Loucy (cell line): ENCODE measurements around the gene ZNF783.

Experiments used
- EZH2phosphoT487 ChIP-seq: fragments of 200-600 bp; IDR thresholded peaks from 2 replicates; pipeline ENCODE4 v1.6.1; 2018; ENCODE audit warnings: antibody characterized with exemption, mild to moderate bottlenecking, moderate library complexity, borderline replicate concordance
- TF ChIP-seq, protein P1 (sequence below): fragments of 200-600 bp; sonication (generic); conservative IDR thresholded peaks from 2 replicates; pipeline ENCODE4 v1.5.1; 2014; ENCODE audit warnings: mild to moderate bottlenecking, antibody characterized with exemption, low read length

- TF ChIP-seq, protein P1, sequence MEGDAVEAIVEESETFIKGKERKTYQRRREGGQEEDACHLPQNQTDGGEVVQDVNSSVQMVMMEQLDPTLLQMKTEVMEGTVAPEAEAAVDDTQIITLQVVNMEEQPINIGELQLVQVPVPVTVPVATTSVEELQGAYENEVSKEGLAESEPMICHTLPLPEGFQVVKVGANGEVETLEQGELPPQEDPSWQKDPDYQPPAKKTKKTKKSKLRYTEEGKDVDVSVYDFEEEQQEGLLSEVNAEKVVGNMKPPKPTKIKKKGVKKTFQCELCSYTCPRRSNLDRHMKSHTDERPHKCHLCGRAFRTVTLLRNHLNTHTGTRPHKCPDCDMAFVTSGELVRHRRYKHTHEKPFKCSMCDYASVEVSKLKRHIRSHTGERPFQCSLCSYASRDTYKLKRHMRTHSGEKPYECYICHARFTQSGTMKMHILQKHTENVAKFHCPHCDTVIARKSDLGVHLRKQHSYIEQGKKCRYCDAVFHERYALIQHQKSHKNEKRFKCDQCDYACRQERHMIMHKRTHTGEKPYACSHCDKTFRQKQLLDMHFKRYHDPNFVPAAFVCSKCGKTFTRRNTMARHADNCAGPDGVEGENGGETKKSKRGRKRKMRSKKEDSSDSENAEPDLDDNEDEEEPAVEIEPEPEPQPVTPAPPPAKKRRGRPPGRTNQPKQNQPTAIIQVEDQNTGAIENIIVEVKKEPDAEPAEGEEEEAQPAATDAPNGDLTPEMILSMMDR = no peak
- no peak for TF ChIP-seq EZH2phosphoT487
Observed at GRCh38 chr7:149245244-149245643, 16.8 kb upstream of the ZNF783 start.
